ENCODE measurements around the gene WEE2.

GRCh38 chr7:141693082-141693481 lies 15.1 kb upstream of the WEE2 start:
- no peak for TF ChIP-seq CTCF (IDR thresholded peaks at IDR 0.05)
- no peak for TF ChIP-seq EP300 (IDR thresholded peaks at IDR 0.05)

Measured in upper lobe of left lung (tissue), 4 donors.